Measurements from ENCODE around the gene IMMP2L. TPM values are rescaled to one million over a fixed set of nuclear protein-coding genes. Genes with fewer than 3 reads are reported as not detected.

The IMMP2L gene
- total and polyA plus RNA-seq, 2 of the 4 experiments (the other 2 are of a cell fraction) = 5.8 to 9.3 TPM

- no peak for TF ChIP-seq MAZ (IDR thresholded peaks at IDR 0.05; ENCODE audit: borderline replicate concordance, low read depth, low read length)
- no peak for TF ChIP-seq NFE2L2 (IDR thresholded peaks at IDR 0.05; ENCODE audit: low read depth, low read length)
- no peak for TF ChIP-seq MAFK (IDR thresholded peaks at IDR 0.05; ENCODE audit: low read depth, low read length)
- TF ChIP-seq CTCF (conservative IDR thresholded peaks at IDR 0.05; ENCODE audit: low read depth, low read length) = no peak
- TF ChIP-seq ELK1 (IDR thresholded peaks at IDR 0.05; ENCODE audit: borderline replicate concordance, low read depth, low read length) = no peak
- no peak for TF ChIP-seq MXI1 (IDR thresholded peaks at IDR 0.05; ENCODE audit: borderline replicate concordance, low read depth, low read length)
- TF ChIP-seq BHLHE40 (IDR thresholded peaks at IDR 0.05; ENCODE audit: low read depth, low read length) = no peak
- TF ChIP-seq USF2 (IDR thresholded peaks at IDR 0.05; ENCODE audit: low read depth, low read length) = no peak
- TF ChIP-seq FOS (IDR thresholded peaks at IDR 0.05; ENCODE audit: low read depth, low read length) = no peak
- TF ChIP-seq CEBPB (IDR thresholded peaks at IDR 0.05; ENCODE audit: low read depth, low read length) = no peak
- H3K18ac ChIP-seq (ENCODE audit: low read depth, low read length) = no peak overlapping the region
- H2BK5ac ChIP-seq (ENCODE audit: low read depth, low read length, poor library complexity, severe bottlenecking) = no peak overlapping the region
- no peak overlapping the region for H2BK20ac ChIP-seq (ENCODE audit: low read depth, low read length)
- ATAC-seq (ENCODE audit: low read depth) (no peak), DNase-seq (no peak)
- no peak overlapping the region for H4K91ac ChIP-seq (ENCODE audit: insufficient read depth, low read depth, low read length)
- ChIA-PET POLR2A (ENCODE audit: unreplicated experiment) (no interaction called here), CTCF (no interaction called here)
- H3K79me1 ChIP-seq (ENCODE audit: low read depth in 1 of 2, low read length in 2 of 2) = no peaks in the 10 kb centered on the region
- H2BK120ac ChIP-seq (ENCODE audit: low read depth, low read length) = no peak overlapping the region
- H3K9me3 ChIP-seq (ENCODE audit: control insufficient read depth, insufficient read depth, low read length) = no peaks in the 10 kb centered on the region; the same call in 1 of the 2 replicates
- no peak overlapping the region for H3K23ac ChIP-seq (ENCODE audit: low read depth, low read length)
- H2BK15ac ChIP-seq (ENCODE audit: low read depth, low read length) = no peak overlapping the region
- H4K20me1 ChIP-seq (ENCODE audit: insufficient read depth, low read length) = no peaks in the 10 kb centered on the region
- H2AK9ac ChIP-seq (replicated peaks; ENCODE audit: low read depth, low read length, poor library complexity) = no peak overlapping the region
- peaks cover 2% of the 10 kb centered on the region; the same call in 1 of the 2 replicates for H3K9me1 ChIP-seq (ENCODE audit: insufficient read depth, low read length)
- intact Hi-C loops (cut with micrococcal nuclease) (no loop called here), dilution Hi-C loops (cut with HindIII; ENCODE audit: low sequenced_read_pairs, unreplicated experiment) (no loop called here), in situ Hi-C loops (cut with MboI; ENCODE audit: low sequenced_read_pairs) (no loop called here)
- no peak overlapping the region for H3K27ac ChIP-seq (ENCODE audit: insufficient read depth, low read length)
- no peak overlapping the region for H3K14ac ChIP-seq (replicated peaks; ENCODE audit: low read depth, low read length)
- H4K8ac ChIP-seq (ENCODE audit: low read depth in 2 of 2, low read length in 2 of 2) = no peak overlapping the region
- H3K56ac ChIP-seq (ENCODE audit: extremely low read depth, insufficient read depth, low read length) = no peak overlapping the region
- no peak overlapping the region for H3K9ac ChIP-seq (ENCODE audit: low read depth, low read length)
- no peaks in the 10 kb centered on the region for H3K27me3 ChIP-seq (ENCODE audit: control insufficient read depth, insufficient read depth, low read length)
- H3K4me2 ChIP-seq (ENCODE audit: low read depth, low read length) = no peak overlapping the region
- no peak overlapping the region for H3K4ac ChIP-seq (ENCODE audit: low read depth, low read length)
- H2AK5ac ChIP-seq (ENCODE audit: low read depth, low read length) = no peak overlapping the region
- H3K4me3 ChIP-seq (ENCODE audit: insufficient read depth, low read depth, low read length) = no peak overlapping the region
- no TSS peak for BruUV-seq (replicated peaks)
- H3K36me3 ChIP-seq (ENCODE audit: control insufficient read depth, insufficient read depth, low read length) = no peaks in the 10 kb centered on the region
- no CpG with 5 or more reads among the region's 8 CpGs for whole genome bisulfite sequencing, 2 experiments (ENCODE audit: extremely low coverage in 2 of 2, insufficient read length in 1 of 2)
- no peaks in the 10 kb centered on the region for H3K4me1 ChIP-seq (ENCODE audit: control insufficient read depth, insufficient read depth, low read length)
- H2AFZ ChIP-seq (replicated peaks; ENCODE audit: low read length, poor library complexity) = no peak overlapping the region
- H4K5ac ChIP-seq (ENCODE audit: low read depth, low read length) = no peak overlapping the region
Measured at GRCh38 chr7:111196655-111197054, 365.6 kb downstream of the IMMP2L start.
